Measurements from ENCODE around the gene ATN1. TPM values are rescaled to one million over a fixed set of nuclear protein-coding genes. Genes with fewer than 3 reads are reported as not detected.

ATN1 gene
- total RNA-seq, 1 experiment from 2014 or later, result 84.7 TPM

GRCh38 chr12:6960593-6961277, 33.0 kb downstream of the ATN1 start:
- DNase-seq (ENCODE audit: unreplicated experiment), result no peak
- POLR2A ChIA-PET, result interaction anchor here (0.7 to 7.0 kb wide), 17 partner anchors 9 to 393 kb away, joined by 3 to 495 read pairs (median 5); partner anchors contain the start of genes ATN1, C12orf57, C1RL and C1S
- H3K36me3 Mint-ChIP-seq (ENCODE audit: insufficient read depth, unreplicated experiment), result peaks cover 32% of the 10 kb centered on the region
- peak overlapping the region; percentile 94 for H3K27ac Mint-ChIP-seq (ENCODE audit: low read depth, unreplicated experiment)
- peaks cover 47% of the 10 kb centered on the region for H3K4me1 Mint-ChIP-seq (ENCODE audit: insufficient read depth, unreplicated experiment)
- H3K4me3 Mint-ChIP-seq (ENCODE audit: unreplicated experiment), result peak overlapping the region; percentile 87
- intact Hi-C loops (cut with micrococcal nuclease), result loop anchor here (1.0 to 5.0 kb wide), 3 partner anchors 16 to 147 kb away; partner anchors contain the start of genes C12orf57 and C1RL
- CTCF ChIA-PET, result interaction anchor here (0.9 to 6.4 kb wide), 11 partner anchors 12 to 148 kb away, joined by 3 to 160 read pairs (median 4); partner anchors contain the start of genes C12orf57, C1R, C1RL and C1S
- H3K9me3 Mint-ChIP-seq (ENCODE audit: unreplicated experiment), result no peaks in the 10 kb centered on the region
- no TSS peak for BruUV-seq (replicated peaks)
- TF ChIP-seq CTCF (IDR thresholded peaks at IDR 0.05; ENCODE audit: unreplicated experiment), result peak; percentile 15
- H3K27me3 Mint-ChIP-seq (ENCODE audit: insufficient read depth, unreplicated experiment), result no peaks in the 10 kb centered on the region

DNA sequence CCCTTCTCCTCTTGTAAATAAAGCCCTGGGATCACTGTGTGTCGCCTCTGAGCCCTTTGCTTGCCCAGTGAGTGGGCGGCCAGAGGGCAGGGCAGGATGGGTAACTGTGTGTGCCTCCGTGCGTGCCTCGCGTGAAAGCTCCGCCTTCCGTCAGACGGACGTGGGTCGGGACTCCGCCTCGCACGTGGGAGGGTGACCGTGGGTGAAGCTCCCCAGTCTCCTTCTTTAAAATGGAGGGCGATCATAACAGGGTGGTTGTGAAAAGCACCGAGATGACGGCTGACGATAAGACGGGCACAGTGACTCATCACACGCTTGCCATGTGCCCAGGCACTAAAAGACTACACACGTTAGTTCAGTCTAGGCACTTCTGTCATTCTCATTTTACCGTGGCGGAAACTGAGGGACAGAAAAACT, 33.5 kb downstream of the ATN1 start:
- no peaks in the 10 kb centered on the region for H3K9me3 Mint-ChIP-seq (ENCODE audit: unreplicated experiment)
- peaks cover 50% of the 10 kb centered on the region for H3K4me1 Mint-ChIP-seq (ENCODE audit: insufficient read depth, unreplicated experiment)
- peak; percentile 83 for DNase-seq (ENCODE audit: unreplicated experiment)
- no peak for TF ChIP-seq CTCF (IDR thresholded peaks at IDR 0.05; ENCODE audit: unreplicated experiment)
- no TSS peak for BruUV-seq (replicated peaks)
- POLR2A ChIA-PET, result interaction anchor here (0.7 to 7.0 kb wide), 21 partner anchors 9 to 228 kb away, joined by 3 to 495 read pairs (median 5); partner anchors contain the start of genes ATN1, C12orf57, C1RL and C1S
- H3K27ac Mint-ChIP-seq (ENCODE audit: low read depth, unreplicated experiment), result peak overlapping the region; percentile 94
- CTCF ChIA-PET, result interaction anchor here (0.7 to 6.4 kb wide), 14 partner anchors 12 to 147 kb away, joined by 3 to 160 read pairs (median 4); partner anchors contain the start of genes C12orf57, C1R, C1RL and C1S
- H3K36me3 Mint-ChIP-seq (ENCODE audit: insufficient read depth, unreplicated experiment), result peaks cover 37% of the 10 kb centered on the region
- H3K27me3 Mint-ChIP-seq (ENCODE audit: insufficient read depth, unreplicated experiment), result no peaks in the 10 kb centered on the region
- peak overlapping the region; percentile 87 for H3K4me3 Mint-ChIP-seq (ENCODE audit: unreplicated experiment)
- intact Hi-C loops (cut with micrococcal nuclease), result loop anchor here (1.0 to 5.0 kb wide), 3 partner anchors 17 to 146 kb away; partner anchors contain the start of genes C12orf57 and C1RL

GRCh38 chr12:6961695-6962284, 34.0 kb downstream of the ATN1 start:
- DNase-seq (ENCODE audit: unreplicated experiment), result peak; percentile 83
- POLR2A ChIA-PET, result interaction anchor here (0.7 to 7.0 kb wide), 25 partner anchors 8 to 227 kb away, joined by 3 to 495 read pairs (median 5); partner anchors contain the start of genes ATN1, C12orf57, C1RL and C1S

More at GRCh38 chr12:6961695-6962284, 34.0 kb downstream of the ATN1 start:
- H3K27ac Mint-ChIP-seq (ENCODE audit: low read depth, unreplicated experiment), result peak overlapping the region; percentile 94
- peak; percentile 53 for TF ChIP-seq CTCF (IDR thresholded peaks at IDR 0.05; ENCODE audit: unreplicated experiment)
- BruUV-seq (replicated peaks), result TSS peak; percentile 10
- no peaks in the 10 kb centered on the region for H3K27me3 Mint-ChIP-seq (ENCODE audit: insufficient read depth, unreplicated experiment)
- peaks cover 51% of the 10 kb centered on the region for H3K4me1 Mint-ChIP-seq (ENCODE audit: insufficient read depth, unreplicated experiment)
- no peaks in the 10 kb centered on the region for H3K9me3 Mint-ChIP-seq (ENCODE audit: unreplicated experiment)
- H3K4me3 Mint-ChIP-seq (ENCODE audit: unreplicated experiment), result peak overlapping the region; percentile 87
- H3K36me3 Mint-ChIP-seq (ENCODE audit: insufficient read depth, unreplicated experiment), result peaks cover 42% of the 10 kb centered on the region
- intact Hi-C loops (cut with micrococcal nuclease), result loop anchor here (1.0 to 5.0 kb wide), 3 partner anchors 17 to 146 kb away; partner anchors contain the start of genes C12orf57 and C1RL
- CTCF ChIA-PET, result interaction anchor here (0.6 to 6.4 kb wide), 17 partner anchors 16 to 152 kb away, joined by 3 to 160 read pairs (median 4); partner anchors contain the start of genes C12orf57, C1RL, C1S and LPCAT3
